ENCODE measurements around the gene KCNQ1. TPM values are rescaled to one million over a fixed set of nuclear protein-coding genes. Genes with fewer than 3 reads are reported as not detected.

Gene KCNQ1
- total RNA-seq, 1 donor from 2014 or later = 0.13 TPM

DNA sequence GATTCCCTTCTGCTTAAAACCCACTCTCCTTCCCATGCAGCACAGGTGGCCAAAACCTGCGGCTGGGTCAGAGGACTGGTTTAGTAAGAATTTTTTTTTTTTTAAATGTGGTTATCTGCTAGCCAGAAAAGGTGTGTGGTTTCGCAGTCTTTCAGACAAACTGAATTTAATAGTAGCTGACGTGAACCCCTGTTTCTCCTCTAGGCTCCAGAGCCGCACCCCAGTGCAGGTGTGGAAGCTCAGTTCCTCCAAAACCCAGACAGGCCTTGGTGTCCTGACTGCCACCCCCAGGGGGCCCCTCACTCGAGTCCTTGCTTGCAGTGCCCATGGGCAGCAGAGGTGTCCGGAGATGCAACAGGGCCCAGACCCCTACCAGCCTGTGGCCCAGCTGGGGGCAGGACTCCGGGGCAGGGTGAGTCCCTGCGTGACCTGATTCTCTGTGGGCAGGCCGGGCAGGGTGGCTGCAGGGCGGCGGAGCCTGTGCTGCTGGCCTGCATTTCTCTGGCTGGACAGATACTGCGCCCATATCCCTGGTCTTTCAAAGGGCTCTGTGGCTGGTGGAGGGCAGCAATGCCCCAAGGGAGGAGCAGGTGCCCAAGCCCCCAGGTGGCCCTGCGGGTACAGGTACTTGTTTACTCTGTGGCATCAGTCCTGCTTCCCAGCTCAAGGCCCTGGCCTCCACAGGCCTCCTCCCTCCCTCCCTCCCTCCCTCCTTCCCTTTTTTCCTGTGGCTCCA is 15.2 kb downstream of the KCNQ1 start:
- no peak for DNase-seq (ENCODE audit: low read depth in 2 of 2)

- no peak for DNase-seq (ENCODE audit: low read depth in 2 of 2)
Observed at GRCh38 chr11:2460540-2461252, 15.9 kb downstream of the KCNQ1 start.

DNA sequence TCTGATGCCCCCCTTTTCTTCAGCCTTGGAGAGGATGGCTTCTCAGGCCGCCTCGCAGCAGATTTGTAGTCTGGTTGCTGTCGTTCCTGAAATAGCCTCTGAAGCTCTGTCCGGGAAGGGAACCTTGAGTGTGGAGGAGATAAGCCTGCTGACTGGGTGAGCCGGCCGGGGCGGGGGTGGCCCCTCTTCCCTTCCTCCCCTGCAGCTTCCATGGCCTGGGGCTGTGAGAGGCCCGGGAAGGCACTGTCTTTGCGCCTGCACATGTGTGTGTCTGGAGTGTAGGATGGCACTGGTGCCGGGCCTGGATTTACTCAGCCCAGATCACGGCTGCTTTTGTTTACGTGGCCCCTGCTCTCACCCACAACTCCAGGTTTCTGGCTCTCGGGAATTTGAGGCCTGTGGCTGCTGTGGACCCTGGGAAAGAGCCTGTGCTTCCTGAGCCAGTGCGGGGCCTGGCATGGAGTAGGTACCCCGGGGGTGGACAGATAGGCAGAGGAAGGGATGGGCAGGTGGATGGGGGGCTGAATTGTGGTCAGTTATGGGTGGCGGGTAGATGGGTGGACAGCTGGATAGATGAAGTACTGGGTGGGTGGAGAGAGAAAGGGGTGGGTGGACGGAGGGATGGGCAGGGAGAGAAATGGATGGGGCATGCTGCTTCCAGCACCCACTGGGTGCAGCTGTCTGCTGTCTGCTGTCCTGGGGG is 16.6 kb downstream of the KCNQ1 start:
- DNase-seq (ENCODE audit: low read depth in 2 of 2) = no peak

GRCh38 chr11:2461956-2462542 is 17.2 kb downstream of the KCNQ1 start:
- DNase-seq (ENCODE audit: low read depth in 2 of 2) = no peak

GRCh38 chr11:2462543-2462985 is 17.8 kb downstream of the KCNQ1 start:
- no peak for DNase-seq (ENCODE audit: low read depth in 2 of 2)

- DNase-seq (ENCODE audit: low read depth in 2 of 2) = no peak
Observed at GRCh38 chr11:2462986-2463765, 18.4 kb downstream of the KCNQ1 start.

GRCh38 chr11:2463766-2464277 is 19.0 kb downstream of the KCNQ1 start:
- no peak for DNase-seq (ENCODE audit: low read depth in 2 of 2)

DNA sequence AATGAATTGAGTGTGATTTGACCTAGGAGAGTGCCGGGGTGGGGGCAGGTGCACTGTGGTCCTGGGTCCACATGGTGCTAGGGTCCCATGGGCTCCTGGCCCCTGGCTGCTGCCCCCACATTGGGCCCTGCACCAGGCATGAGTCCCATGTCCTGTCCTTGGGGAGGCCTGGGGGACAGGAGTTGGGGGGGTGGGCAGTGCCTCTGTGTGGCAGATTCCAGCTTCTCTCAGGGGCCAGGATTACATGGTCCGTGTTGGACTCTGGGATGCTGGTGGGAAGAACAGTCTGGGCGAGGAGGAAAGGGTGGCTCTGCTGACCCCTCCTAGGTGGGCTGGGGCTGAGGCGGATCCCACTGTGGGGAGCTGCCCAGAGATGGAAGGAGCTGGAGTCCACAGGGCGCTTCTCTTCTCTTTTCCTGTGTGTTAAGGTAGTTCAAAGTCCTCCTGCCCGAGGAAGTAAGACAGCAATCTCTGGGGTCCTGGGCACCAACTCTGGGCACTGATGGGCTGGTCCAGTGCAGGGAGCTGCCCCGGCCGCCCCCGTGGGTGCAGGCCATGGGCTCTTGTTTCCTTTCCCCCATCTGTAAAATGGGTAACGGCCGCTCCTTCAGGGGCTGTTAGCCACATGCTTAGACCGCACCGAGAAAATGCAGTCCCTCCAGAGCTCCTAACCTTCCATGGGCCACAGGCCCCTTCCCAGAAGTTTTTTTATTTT is 19.8 kb downstream of the KCNQ1 start:
- DNase-seq (ENCODE audit: low read depth in 2 of 2) = no peak

DNA sequence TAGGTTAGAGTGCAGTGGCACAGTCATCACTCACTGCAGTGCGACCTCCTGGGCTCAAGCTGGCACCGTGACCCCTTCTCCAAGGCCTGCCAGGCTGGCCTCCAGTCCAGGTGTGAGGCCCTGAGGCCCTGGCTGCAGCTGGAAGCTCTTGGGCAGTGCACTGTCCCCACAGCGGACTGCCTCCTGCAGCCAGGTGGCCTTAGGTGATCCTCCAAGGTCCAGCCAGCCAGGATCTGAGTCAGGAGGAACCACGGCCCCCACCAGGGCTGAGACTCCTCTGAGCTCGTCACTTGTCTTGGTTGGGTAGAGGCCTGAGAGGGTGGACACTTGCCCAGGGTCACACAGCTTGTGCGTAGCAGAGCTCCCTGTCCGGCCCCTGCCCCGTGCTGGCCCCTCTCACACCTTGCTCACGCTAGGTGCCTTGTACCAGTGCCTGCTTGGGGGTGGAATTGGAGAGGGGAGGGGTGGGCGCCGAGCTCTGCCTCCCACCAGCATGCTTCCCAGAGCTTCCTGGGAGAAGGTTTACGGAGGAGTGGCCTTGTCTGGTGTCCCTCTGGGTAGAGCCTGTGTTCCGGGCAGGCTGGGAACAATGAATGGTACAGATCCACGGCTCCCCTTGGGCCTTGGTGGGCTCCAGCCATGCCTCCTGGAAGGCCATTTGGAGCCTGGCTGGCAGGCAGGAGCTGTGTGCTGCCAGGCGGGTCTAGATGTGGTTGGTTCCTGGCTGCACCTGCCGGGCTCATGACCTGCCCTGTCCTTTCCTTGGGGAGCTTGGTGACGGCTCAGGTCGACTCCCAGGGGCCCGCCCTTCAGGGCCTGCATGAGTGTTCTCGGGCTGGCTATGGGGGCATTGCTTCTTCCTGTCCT is 20.6 kb downstream of the KCNQ1 start:
- DNase-seq (ENCODE audit: low read depth in 2 of 2) = no peak

- DNase-seq (ENCODE audit: low read depth in 2 of 2) = no peak
Observed at GRCh38 chr11:2466069-2466801, 21.4 kb downstream of the KCNQ1 start.

- DNase-seq (ENCODE audit: low read depth in 2 of 2) = no peak
Observed at GRCh38 chr11:2466869-2467694, 22.3 kb downstream of the KCNQ1 start.

- no peak for DNase-seq (ENCODE audit: low read depth in 2 of 2)
Observed at GRCh38 chr11:2467695-2468055, 22.9 kb downstream of the KCNQ1 start.

DNA sequence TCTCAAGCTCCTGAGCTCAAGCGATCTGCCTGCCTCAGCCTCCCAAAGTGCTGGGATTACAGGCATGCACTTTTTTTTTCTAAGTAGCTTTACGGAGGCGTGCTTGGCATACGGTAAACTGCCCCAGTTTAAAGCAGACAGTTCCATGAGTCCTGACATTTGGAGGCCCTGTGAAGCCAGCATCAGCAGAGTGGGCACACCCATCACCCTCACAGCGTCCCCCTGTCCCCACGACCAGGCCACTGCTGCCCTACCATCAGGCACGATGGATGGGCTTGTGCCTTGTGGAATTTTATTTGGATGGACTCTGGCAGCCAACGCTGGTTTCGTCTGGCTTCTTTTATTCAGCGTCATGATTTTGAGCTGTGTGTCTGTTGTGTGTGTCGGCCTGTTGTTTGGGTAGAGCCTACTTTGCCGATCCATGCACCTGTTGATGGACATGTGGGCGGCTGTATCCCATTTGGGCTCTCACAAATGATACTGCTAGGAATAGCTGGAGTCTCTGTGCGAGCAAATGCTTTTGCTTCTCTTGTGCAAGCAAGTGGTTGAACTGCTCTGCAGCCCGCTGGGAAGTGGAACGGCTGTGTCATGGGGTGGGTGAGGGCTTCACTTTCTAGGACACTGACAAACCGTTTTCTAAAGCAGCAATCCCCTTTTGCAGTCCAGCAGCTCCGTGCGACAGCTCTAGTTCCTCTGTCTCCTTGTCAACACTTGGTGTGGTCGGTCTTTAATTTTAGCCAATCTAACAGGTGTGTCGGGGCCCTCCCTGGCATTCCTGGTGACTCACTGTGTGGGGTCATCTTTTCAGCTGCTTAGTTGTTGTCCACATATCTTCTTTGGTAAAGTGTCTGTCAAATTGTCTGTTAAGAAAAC is 23.8 kb downstream of the KCNQ1 start:
- no peak for DNase-seq (ENCODE audit: low read depth in 2 of 2)

DNA sequence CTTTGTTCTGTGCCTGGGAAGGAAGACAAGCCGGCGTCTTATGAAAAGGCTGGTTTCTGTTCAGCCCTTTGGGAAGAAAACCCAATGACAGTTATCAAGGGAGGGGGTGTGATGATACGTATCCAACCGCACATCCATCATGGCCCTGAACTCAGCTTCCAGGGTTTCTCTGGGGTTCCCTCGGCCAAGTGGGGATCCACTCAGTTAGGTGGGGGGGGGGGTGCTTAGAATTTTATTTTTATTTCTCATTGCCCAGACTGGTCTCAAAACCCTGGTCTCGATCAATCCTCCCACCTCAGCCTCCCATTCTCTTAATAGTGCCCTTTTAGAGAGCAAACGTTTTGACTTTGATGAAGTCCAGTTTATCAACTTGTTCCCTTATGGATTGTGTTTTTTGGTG is 25.7 kb downstream of the KCNQ1 start:
- no peak for DNase-seq (ENCODE audit: low read depth in 2 of 2)

- DNase-seq (ENCODE audit: low read depth in 2 of 2) = no peak
Observed at GRCh38 chr11:2471048-2471803, 26.4 kb downstream of the KCNQ1 start.

DNA sequence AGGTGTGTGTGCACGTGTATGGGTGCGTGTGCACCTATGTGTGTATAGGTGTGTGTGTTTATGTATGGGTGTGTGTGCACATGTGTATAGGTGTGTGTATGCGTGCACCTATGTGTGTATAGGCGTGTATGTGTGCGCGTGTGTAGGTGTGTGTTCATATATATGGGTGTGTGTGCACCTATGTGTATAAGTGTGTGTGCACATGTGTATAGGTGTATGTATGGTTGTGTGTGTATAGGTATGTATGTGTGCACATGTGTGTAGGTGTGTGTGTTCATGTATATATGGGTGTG is 26.9 kb downstream of the KCNQ1 start:
- no peak for DNase-seq (ENCODE audit: low read depth in 2 of 2)

Measured in dermis microvascular lymphatic vessel endothelial cell (primary cell).